ENCODE results near the gene LRMDA.

- TF ChIP-seq CTCF (IDR thresholded peaks at IDR 0.05), result no peak
- no peak for TF ChIP-seq POLR2A (IDR thresholded peaks at IDR 0.05)
Observed at GRCh38 chr10:76560338-76560737, 1128.9 kb downstream of the LRMDA start.
